ENCODE data around the gene EPHB2. TPM values are rescaled to one million over a fixed set of nuclear protein-coding genes. Genes with fewer than 3 reads are reported as not detected.

EPHB2 gene
- total RNA-seq, 1 donor from 2014 or later: 62.0 TPM

- DNase-seq (ENCODE audit: low read depth, low spot score): no peak
These were observed 144.3 kb downstream of the EPHB2 start for GRCh38 chr1:22854688-22855565.

- no peak for DNase-seq (ENCODE audit: low read depth, low spot score)
These were observed 145.3 kb downstream of the EPHB2 start for GRCh38 chr1:22855668-22856606.

- no peak for DNase-seq (ENCODE audit: low read depth, low spot score)
These were observed 147.0 kb downstream of the EPHB2 start for GRCh38 chr1:22857661-22858060.

GRCh38 chr1:22860414-22860800 lies 149.8 kb downstream of the EPHB2 start:
- DNase-seq (ENCODE audit: low read depth, low spot score): no peak

- DNase-seq (ENCODE audit: low read depth, low spot score): no peak
These were observed 150.3 kb downstream of the EPHB2 start for GRCh38 chr1:22860883-22861385.

- no peak for DNase-seq (ENCODE audit: low read depth, low spot score)
These were observed 151.3 kb downstream of the EPHB2 start for GRCh38 chr1:22861764-22862440.

- DNase-seq (ENCODE audit: low read depth, low spot score): no peak
These were observed 152.1 kb downstream of the EPHB2 start for GRCh38 chr1:22862752-22863151.

- no peak for DNase-seq (ENCODE audit: low read depth, low spot score)
These were observed 153.1 kb downstream of the EPHB2 start for GRCh38 chr1:22863766-22864165.

- DNase-seq (ENCODE audit: low read depth, low spot score): no peak
These were observed 154.2 kb downstream of the EPHB2 start for GRCh38 chr1:22864886-22865285.

GRCh38 chr1:22865736-22866135 lies 155.1 kb downstream of the EPHB2 start:
- DNase-seq (ENCODE audit: low read depth, low spot score): no peak

- no peak for DNase-seq (ENCODE audit: low read depth, low spot score)
These were observed 156.2 kb downstream of the EPHB2 start for GRCh38 chr1:22866868-22867267.

GRCh38 chr1:22868331-22868730 lies 157.7 kb downstream of the EPHB2 start:
- no peak for DNase-seq (ENCODE audit: low read depth, low spot score)

GRCh38 chr1:22869325-22869724 lies 158.7 kb downstream of the EPHB2 start:
- DNase-seq (ENCODE audit: low read depth, low spot score): no peak

GRCh38 chr1:22870201-22870871 lies 159.7 kb downstream of the EPHB2 start:
- DNase-seq (ENCODE audit: low read depth, low spot score): no peak

GRCh38 chr1:22872981-22873664 lies 162.5 kb downstream of the EPHB2 start:
- DNase-seq (ENCODE audit: low read depth, low spot score): no peak

GRCh38 chr1:22874785-22875184 lies 164.1 kb downstream of the EPHB2 start:
- no peak for DNase-seq (ENCODE audit: low read depth, low spot score)

GRCh38 chr1:22875241-22875640 lies 164.6 kb downstream of the EPHB2 start:
- no peak for DNase-seq (ENCODE audit: low read depth, low spot score)

- DNase-seq (ENCODE audit: low read depth, low spot score): no peak
These were observed 165.2 kb downstream of the EPHB2 start for GRCh38 chr1:22875841-22876240.

- no peak for DNase-seq (ENCODE audit: low read depth, low spot score)
These were observed 165.9 kb downstream of the EPHB2 start for GRCh38 chr1:22876359-22877111.
